ENCODE results near the gene PTBP2. TPM values are rescaled to one million over a fixed set of nuclear protein-coding genes. Genes with fewer than 3 reads are reported as not detected.
"Not testable (repeated sequence)": the region's sequence is repeated elsewhere in the genome, so short reads cannot be mapped to it uniquely, and the experiment has no call there.

PTBP2 gene
- total RNA-seq, 1 donor from 2014 or later, result 29.7 TPM

- no peak overlapping the region for H3K4me3 Mint-ChIP-seq (ENCODE audit: unreplicated experiment)
- no peak for DNase-seq (ENCODE audit: low spot score)
- H3K4me1 Mint-ChIP-seq (ENCODE audit: unreplicated experiment), result no peaks in the 10 kb centered on the region
- peaks cover 13% of the 10 kb centered on the region for H3K9me3 Mint-ChIP-seq (ENCODE audit: unreplicated experiment)
- peaks cover 76% of the 10 kb centered on the region for H3K36me3 Mint-ChIP-seq (ENCODE audit: low read depth, unreplicated experiment)
- TF ChIP-seq CTCF (IDR thresholded peaks at IDR 0.05; ENCODE audit: unreplicated experiment), result no peak
- peaks cover 6% of the 10 kb centered on the region for H3K27me3 Mint-ChIP-seq (ENCODE audit: unreplicated experiment)
- H3K27ac Mint-ChIP-seq (ENCODE audit: unreplicated experiment), result no peak overlapping the region
Measured at GRCh38 chr1:96756789-96757188, 35.2 kb downstream of the PTBP2 start.

DNA sequence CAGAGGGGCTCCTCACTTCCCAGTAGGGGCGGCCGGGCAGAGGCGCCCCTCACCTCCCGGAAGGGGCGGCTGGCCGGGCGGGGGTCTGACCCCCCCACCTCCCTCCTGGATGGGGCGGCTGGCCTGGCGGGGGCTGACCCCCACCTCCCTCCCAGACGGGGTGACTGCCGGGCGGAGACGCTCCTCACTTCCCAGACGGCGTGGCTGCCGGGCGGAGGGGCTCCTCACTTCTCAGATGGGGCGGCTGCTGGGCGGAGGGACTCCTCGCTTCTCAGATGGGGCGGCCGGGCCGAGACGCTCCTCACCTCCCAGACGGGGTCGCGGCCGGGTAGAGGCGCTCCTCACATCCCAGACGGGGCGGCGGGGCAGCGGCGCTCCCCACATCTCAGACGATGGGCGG, 41.0 kb downstream of the PTBP2 start:
- H3K27ac Mint-ChIP-seq (ENCODE audit: unreplicated experiment); H3K4me3 Mint-ChIP-seq (ENCODE audit: unreplicated experiment): not testable (repeated sequence)

DNA sequence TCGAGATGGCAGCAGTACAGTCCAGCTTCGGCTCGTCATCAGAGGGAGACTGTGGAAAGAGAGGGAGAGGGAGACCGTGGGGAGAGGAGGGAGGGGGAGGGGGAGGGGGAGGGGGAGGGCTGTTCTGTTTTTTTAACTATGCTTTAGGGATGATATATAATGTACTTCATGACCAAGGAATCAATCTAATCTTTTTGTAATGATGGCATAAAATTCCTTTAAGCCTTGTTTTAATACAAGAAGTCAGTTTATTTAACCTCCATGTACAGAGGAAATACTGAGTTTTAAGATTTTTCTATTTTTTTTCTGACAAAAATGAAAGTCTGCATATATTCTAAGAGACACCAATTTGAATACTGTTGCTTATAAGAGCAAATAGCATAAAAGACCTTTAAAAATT, 41.9 kb downstream of the PTBP2 start:
- Mint-ChIP-seq H3K9me3 (ENCODE audit: unreplicated experiment) (peaks cover 13% of the 10 kb centered on the region), H3K36me3 (ENCODE audit: low read depth, unreplicated experiment) (peaks cover 32% of the 10 kb centered on the region), H3K27ac (ENCODE audit: unreplicated experiment) (no peak overlapping the region), H3K27me3 (ENCODE audit: unreplicated experiment) (peaks cover 6% of the 10 kb centered on the region), H3K4me3 (ENCODE audit: unreplicated experiment) (no peak overlapping the region), H3K4me1 (ENCODE audit: unreplicated experiment) (peaks cover 4% of the 10 kb centered on the region)
- TF ChIP-seq CTCF (IDR thresholded peaks at IDR 0.05; ENCODE audit: unreplicated experiment), result no peak
- DNase-seq (ENCODE audit: low spot score), result no peak

More for the DNA sequence above, 41.0 kb downstream of the PTBP2 start:
- DNase-seq (ENCODE audit: low spot score); H3K27me3 Mint-ChIP-seq (ENCODE audit: unreplicated experiment); H3K4me1 Mint-ChIP-seq (ENCODE audit: unreplicated experiment): not testable (repeated sequence)
- H3K9me3 Mint-ChIP-seq (ENCODE audit: unreplicated experiment), result peaks cover 13% of the 10 kb centered on the region
- H3K36me3 Mint-ChIP-seq (ENCODE audit: low read depth, unreplicated experiment), result peaks cover 35% of the 10 kb centered on the region

DNA sequence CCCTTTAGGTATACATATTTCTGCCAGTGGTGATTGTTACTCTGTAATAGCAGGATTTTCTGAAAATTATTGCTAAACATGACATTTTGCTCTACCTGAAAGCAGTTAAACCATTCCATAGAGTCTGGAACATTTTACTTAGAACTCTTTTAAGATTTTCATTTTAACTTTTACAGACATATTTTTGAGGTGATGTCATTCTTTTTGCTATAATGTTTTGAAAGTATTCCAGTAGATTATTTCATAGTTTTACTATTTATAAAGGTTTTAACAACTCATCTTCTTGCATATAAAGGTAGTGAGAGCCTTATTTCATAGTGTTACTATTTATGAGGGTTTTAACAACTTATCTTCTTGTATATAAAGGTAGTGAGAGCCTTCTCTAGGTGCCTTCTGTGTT, 42.9 kb downstream of the PTBP2 start:
- H3K27me3 Mint-ChIP-seq (ENCODE audit: unreplicated experiment), result peaks cover 6% of the 10 kb centered on the region
- DNase-seq (ENCODE audit: low spot score), result no peak
- peaks cover 4% of the 10 kb centered on the region for H3K4me1 Mint-ChIP-seq (ENCODE audit: unreplicated experiment)
- peaks cover 24% of the 10 kb centered on the region for H3K36me3 Mint-ChIP-seq (ENCODE audit: low read depth, unreplicated experiment)
- no peak overlapping the region for H3K4me3 Mint-ChIP-seq (ENCODE audit: unreplicated experiment)
- H3K9me3 Mint-ChIP-seq (ENCODE audit: unreplicated experiment), result peaks cover 13% of the 10 kb centered on the region
- TF ChIP-seq CTCF (IDR thresholded peaks at IDR 0.05; ENCODE audit: unreplicated experiment), result no peak
- no peak overlapping the region for H3K27ac Mint-ChIP-seq (ENCODE audit: unreplicated experiment)

- Mint-ChIP-seq H3K27me3 (ENCODE audit: unreplicated experiment) (no peaks in the 10 kb centered on the region), H3K36me3 (ENCODE audit: low read depth, unreplicated experiment) (peaks cover 17% of the 10 kb centered on the region), H3K27ac (ENCODE audit: unreplicated experiment) (no peak overlapping the region), H3K4me1 (ENCODE audit: unreplicated experiment) (no peaks in the 10 kb centered on the region), H3K9me3 (ENCODE audit: unreplicated experiment) (no peaks in the 10 kb centered on the region), H3K4me3 (ENCODE audit: unreplicated experiment) (no peak overlapping the region)
- no peak for TF ChIP-seq CTCF (IDR thresholded peaks at IDR 0.05; ENCODE audit: unreplicated experiment)
- DNase-seq (ENCODE audit: low spot score), result no peak
Measured at GRCh38 chr1:96771847-96772246, 50.3 kb downstream of the PTBP2 start.

DNA sequence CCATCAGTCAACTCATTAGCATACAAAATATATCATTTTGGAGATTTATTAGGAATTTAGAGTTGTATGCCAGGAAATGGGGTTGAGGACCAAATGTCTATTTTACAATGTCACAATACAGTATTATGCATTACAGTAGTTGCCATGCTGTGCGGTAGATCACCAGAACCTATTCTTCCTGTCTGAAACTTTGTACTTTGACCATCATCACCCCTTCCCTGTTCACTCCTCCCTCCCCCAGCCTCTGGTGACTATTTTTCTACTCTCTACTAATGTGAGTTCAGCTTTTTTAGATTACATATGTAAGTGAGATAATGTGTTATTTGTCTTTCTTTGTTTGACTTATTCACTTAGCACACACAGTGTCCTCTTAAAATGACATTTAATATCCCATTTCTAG, 50.8 kb downstream of the PTBP2 start:
- H3K27ac Mint-ChIP-seq (ENCODE audit: unreplicated experiment), result no peak overlapping the region
- peaks cover 17% of the 10 kb centered on the region for H3K36me3 Mint-ChIP-seq (ENCODE audit: low read depth, unreplicated experiment)
- DNase-seq (ENCODE audit: low spot score), result no peak

More for the DNA sequence above, 50.8 kb downstream of the PTBP2 start:
- no peak for TF ChIP-seq CTCF (IDR thresholded peaks at IDR 0.05; ENCODE audit: unreplicated experiment)
- no peaks in the 10 kb centered on the region for H3K27me3 Mint-ChIP-seq (ENCODE audit: unreplicated experiment)
- H3K9me3 Mint-ChIP-seq (ENCODE audit: unreplicated experiment), result no peaks in the 10 kb centered on the region
- no peaks in the 10 kb centered on the region for H3K4me1 Mint-ChIP-seq (ENCODE audit: unreplicated experiment)
- H3K4me3 Mint-ChIP-seq (ENCODE audit: unreplicated experiment), result no peak overlapping the region

Data from endothelial cell (in vitro differentiated cells).